SK-N-SH treated with all-trans-retinoic acid at 6 μM for 48 hours (cell line): ENCODE measurements around the gene E2F6.
A peak's percentile ranks its signal among the peaks of the same experiment; 100 is the strongest.

ENCODE experiments used
- ATAC-seq: fragments of 200-7000 bp; cut with Tn5 transposase; 3 replicates; pipeline ENCODE4 v1.9.1; 2020; ENCODE audit warnings: mild to moderate bottlenecking, moderate library complexity
- ARNTL ChIP-seq: fragments of 450-650 bp; formaldehyde crosslinking; IDR thresholded peaks from 2 replicates; pipeline ENCODE4 v1.5.0; 2020; ENCODE audit warnings: low read depth, mild to moderate bottlenecking, moderate library complexity, borderline replicate concordance
- BACH2 ChIP-seq: fragments of 250-450 bp; sonication (Bioruptor Pico); IDR thresholded peaks from 2 replicates; pipeline ENCODE4 v1.9.0; 2021; ENCODE audit warnings: mild to moderate bottlenecking, borderline replicate concordance
- CSDC2 ChIP-seq: fragments of 250-450 bp; sonication (Bioruptor Pico); IDR thresholded peaks from 2 replicates; pipeline ENCODE4 v1.5.0; 2020; ENCODE audit warnings: mild to moderate bottlenecking, moderate library complexity
- ESRRG ChIP-seq: fragments of 250-450 bp; sonication (Bioruptor Pico); IDR thresholded peaks from 2 replicates; pipeline ENCODE4 v1.6.1; 2021; ENCODE audit warnings: mild to moderate bottlenecking
- GLIS3 ChIP-seq: fragments of 250-450 bp; sonication (Bioruptor Pico); IDR thresholded peaks from 2 replicates; pipeline ENCODE4 v1.5.0; 2020; ENCODE audit warnings: mild to moderate bottlenecking, moderate library complexity
- ISL1 ChIP-seq: fragments of 250-450 bp; sonication (Bioruptor Pico); IDR thresholded peaks from 2 replicates; pipeline ENCODE4 v2.1.2; 2022; ENCODE audit warnings: mild to moderate bottlenecking, moderate library complexity
- OSR1 ChIP-seq: fragments of 250-450 bp; sonication (Bioruptor Pico); IDR thresholded peaks from 2 replicates; pipeline ENCODE4 v1.8.0; 2022; ENCODE audit warnings: moderate library complexity, mild to moderate bottlenecking, inconsistent platforms
- PPARA ChIP-seq: fragments of 250-450 bp; sonication (Bioruptor Pico); IDR thresholded peaks from 2 replicates; pipeline ENCODE4 v1.5.0; 2020; ENCODE audit warnings: mild to moderate bottlenecking, borderline replicate concordance
- RARB ChIP-seq: fragments of 250-450 bp; sonication (Bioruptor Pico); IDR thresholded peaks from 2 replicates; pipeline ENCODE4 v1.8.0; 2021; ENCODE audit warnings: mild to moderate bottlenecking, moderate library complexity
- SNAI2 ChIP-seq: fragments of 250-450 bp; sonication (Bioruptor Pico); IDR thresholded peaks from 2 replicates; pipeline ENCODE4 v1.5.0; 2020; ENCODE audit warnings: mild to moderate bottlenecking, moderate library complexity
- TCF4 ChIP-seq: fragments of 250-450 bp; sonication (Bioruptor Pico); IDR thresholded peaks from 2 replicates; pipeline ENCODE4 v1.8.0; 2021; ENCODE audit warnings: mild to moderate bottlenecking, moderate library complexity, borderline replicate concordance
- TOX ChIP-seq: fragments of 250-450 bp; sonication (Bioruptor Pico); IDR thresholded peaks from 2 replicates; pipeline ENCODE4 v1.8.0; 2021; ENCODE audit warnings: mild to moderate bottlenecking, moderate library complexity, borderline replicate concordance
- ZC3H10 ChIP-seq: fragments of 250-450 bp; sonication (Bioruptor Pico); IDR thresholded peaks from 2 replicates; pipeline ENCODE4 v1.5.1; 2021; ENCODE audit warnings: mild to moderate bottlenecking, moderate library complexity
- ZNF565 ChIP-seq: fragments of 450-650 bp; formaldehyde crosslinking; conservative IDR thresholded peaks from 2 replicates; pipeline ENCODE4 v1.5.0; 2020; ENCODE audit warnings: low read depth, mild to moderate bottlenecking, moderate library complexity
- ZNF70 ChIP-seq: fragments of 450-650 bp; formaldehyde crosslinking; IDR thresholded peaks from 2 replicates; pipeline ENCODE4 v1.5.0; 2020; ENCODE audit warnings: mild to moderate bottlenecking, moderate library complexity
- ZNF8 ChIP-seq: fragments of 450-650 bp; formaldehyde crosslinking; IDR thresholded peaks from 2 replicates; pipeline ENCODE4 v1.5.0; 2020; ENCODE audit warnings: mild to moderate bottlenecking, moderate library complexity
- TF ChIP-seq, protein P1 (sequence below): fragments of 250-450 bp; sonication (Bioruptor Pico); IDR thresholded peaks from 2 replicates; pipeline ENCODE4 v1.5.0; 2020; ENCODE audit warnings: mild to moderate bottlenecking, moderate library complexity
- TF ChIP-seq, protein P2 (sequence below): fragments of 250-450 bp; sonication (Bioruptor Pico); IDR thresholded peaks from 2 replicates; pipeline ENCODE4 v1.5.1; 2020; ENCODE audit warnings: low read depth, mild to moderate bottlenecking, moderate library complexity
- TF ChIP-seq, protein P3 (sequence below): fragments of 250-450 bp; sonication (Bioruptor Pico); IDR thresholded peaks from 2 replicates; pipeline ENCODE4 v1.8.0; 2020; ENCODE audit warnings: mild to moderate bottlenecking, moderate library complexity, borderline replicate concordance

E2F6 gene

DNA sequence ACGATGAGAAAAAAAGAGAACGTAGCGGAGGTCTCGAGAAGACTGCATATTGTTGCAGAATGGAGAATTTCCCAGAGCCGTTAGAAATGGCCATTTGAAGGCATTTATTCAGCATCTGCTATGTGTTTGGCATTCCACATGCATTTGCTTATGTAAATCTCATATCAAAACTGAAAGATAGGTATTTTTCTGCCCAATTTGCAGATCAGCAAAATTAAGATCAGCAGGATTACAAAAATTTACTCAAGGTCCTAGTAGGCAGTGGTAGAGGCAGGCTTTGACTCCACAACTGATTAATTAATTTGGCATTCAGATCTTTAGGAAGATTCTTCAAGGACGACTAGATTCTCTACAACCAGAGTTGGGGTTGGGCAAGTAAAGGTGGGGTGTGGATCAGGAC, 1.8 kb upstream of the E2F6 start:
- TF ChIP-seq ZNF565 (no peak), ZNF70 (CRISPR knock-in tag) (no peak), ISL1 (CRISPR knock-in tag) (no peak), TCF4 (no peak), CSDC2 (CRISPR knock-in tag) (no peak), TOX (CRISPR knock-in tag) (no peak)
- TF ChIP-seq, protein P1, sequence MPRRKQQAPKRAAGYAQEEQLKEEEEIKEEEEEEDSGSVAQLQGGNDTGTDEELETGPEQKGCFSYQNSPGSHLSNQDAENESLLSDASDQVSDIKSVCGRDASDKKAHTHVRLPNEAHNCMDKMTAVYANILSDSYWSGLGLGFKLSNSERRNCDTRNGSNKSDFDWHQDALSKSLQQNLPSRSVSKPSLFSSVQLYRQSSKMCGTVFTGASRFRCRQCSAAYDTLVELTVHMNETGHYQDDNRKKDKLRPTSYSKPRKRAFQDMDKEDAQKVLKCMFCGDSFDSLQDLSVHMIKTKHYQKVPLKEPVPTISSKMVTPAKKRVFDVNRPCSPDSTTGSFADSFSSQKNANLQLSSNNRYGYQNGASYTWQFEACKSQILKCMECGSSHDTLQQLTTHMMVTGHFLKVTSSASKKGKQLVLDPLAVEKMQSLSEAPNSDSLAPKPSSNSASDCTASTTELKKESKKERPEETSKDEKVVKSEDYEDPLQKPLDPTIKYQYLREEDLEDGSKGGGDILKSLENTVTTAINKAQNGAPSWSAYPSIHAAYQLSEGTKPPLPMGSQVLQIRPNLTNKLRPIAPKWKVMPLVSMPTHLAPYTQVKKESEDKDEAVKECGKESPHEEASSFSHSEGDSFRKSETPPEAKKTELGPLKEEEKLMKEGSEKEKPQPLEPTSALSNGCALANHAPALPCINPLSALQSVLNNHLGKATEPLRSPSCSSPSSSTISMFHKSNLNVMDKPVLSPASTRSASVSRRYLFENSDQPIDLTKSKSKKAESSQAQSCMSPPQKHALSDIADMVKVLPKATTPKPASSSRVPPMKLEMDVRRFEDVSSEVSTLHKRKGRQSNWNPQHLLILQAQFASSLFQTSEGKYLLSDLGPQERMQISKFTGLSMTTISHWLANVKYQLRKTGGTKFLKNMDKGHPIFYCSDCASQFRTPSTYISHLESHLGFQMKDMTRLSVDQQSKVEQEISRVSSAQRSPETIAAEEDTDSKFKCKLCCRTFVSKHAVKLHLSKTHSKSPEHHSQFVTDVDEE (CRISPR knock-in tag), result no peak
- ATAC-seq, result no peak

DNA sequence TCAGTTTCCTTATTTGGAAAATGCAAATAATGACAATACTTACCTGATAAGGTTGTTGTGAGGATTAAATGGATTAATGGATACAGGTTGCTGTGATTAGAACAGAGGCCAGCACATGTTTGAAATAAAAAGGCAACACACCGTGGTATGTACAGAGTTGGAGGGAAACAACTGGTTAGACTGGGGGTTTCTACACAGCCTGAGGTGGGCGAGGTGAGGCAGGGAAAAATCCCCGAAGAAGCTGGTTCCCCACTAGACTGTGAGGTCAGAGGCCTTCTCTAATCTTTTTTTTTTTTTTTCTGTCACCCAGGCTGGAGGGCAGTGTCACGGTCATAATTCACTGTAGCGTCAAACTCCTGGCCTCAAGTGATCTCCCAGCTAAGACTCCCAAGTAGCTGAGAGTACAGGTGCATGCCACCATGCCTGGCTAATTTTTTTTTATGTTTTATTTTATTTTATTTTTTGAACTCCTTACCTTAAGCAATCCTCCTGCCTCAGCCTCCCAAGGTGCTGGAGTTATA, 1.2 kb upstream of the E2F6 start:
- TF ChIP-seq ESRRG (no peak), ZNF565 (no peak)
- no peak for ATAC-seq

DNA sequence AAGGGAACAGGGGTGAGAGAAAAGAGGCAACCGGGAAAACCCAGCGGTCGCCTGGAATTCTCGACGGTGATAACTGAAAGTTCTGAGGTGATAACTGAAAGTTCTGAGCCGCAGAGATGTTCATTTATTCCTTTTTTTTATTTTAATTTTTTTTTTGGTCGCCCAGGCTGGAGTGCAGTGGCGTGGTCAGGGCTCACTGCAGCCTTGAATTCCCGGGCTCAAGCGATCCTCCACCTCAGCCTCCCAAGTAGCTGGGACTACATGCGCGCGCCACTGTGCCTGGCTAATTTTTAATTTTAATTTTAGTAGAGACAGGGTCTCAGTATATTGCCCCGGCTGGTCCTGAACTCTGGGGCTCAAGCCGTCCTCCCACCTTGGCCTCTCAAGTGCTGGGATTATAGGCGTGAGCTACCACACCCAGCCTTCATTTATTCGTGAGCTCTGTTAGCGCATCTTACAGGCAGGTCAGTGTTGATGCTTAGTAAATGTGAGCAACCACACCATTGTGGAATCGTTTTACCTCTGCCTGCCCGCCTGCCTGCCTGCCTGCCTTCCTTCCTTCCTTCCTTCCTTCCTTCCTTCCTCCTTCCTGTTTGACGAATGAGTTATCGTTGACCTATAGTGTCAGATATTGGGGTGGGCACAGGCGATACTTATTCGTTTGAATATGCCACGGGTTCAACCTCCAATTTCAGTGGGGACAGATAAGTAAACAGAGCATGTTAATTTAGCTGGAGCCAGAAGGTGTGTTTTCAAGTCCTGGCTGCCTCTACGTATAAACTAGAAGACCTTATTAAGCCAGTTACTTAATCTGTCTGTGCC, 557 bp upstream of the E2F6 start:
- TF ChIP-seq ZNF565 (no peak), ZNF8 (CRISPR knock-in tag) (no peak), ZC3H10 (CRISPR knock-in tag) (no peak)
- TF ChIP-seq, protein P2, sequence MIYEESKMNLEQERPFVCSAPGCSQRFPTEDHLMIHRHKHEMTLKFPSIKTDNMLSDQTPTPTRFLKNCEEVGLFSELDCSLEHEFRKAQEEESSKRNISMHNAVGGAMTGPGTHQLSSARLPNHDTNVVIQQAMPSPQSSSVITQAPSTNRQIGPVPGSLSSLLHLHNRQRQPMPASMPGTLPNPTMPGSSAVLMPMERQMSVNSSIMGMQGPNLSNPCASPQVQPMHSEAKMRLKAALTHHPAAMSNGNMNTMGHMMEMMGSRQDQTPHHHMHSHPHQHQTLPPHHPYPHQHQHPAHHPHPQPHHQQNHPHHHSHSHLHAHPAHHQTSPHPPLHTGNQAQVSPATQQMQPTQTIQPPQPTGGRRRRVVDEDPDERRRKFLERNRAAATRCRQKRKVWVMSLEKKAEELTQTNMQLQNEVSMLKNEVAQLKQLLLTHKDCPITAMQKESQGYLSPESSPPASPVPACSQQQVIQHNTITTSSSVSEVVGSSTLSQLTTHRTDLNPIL, result 0 out of 2 replicates have a peak, but pooled peaks have one; percentile 7
- ATAC-seq, result peak; percentile 66

DNA sequence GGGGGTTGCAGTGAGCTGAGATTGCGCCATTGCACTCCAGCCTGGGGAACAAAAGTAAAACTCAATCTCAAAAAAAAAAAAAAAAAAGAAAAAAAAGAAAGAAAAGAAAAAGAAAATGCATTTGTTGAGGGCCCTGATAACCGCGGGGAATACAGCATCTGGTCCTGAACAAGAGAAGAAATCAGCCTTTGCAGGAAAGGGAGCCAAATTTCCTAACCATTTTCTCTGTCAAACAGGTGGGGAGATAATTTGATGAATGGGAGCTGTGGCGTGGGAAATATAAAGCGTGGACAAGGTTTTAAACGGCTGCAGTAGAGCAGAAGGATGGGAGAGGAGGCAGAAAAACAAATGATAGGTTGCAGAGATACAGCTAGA, 864 bp downstream of the E2F6 start:
- TF ChIP-seq ZNF70 (CRISPR knock-in tag), result no peak
- TF ChIP-seq, protein P2, result no peak
- TF ChIP-seq TCF4, result no peak
- no peak for TF ChIP-seq ISL1 (CRISPR knock-in tag)
- no peak for TF ChIP-seq ESRRG
- TF ChIP-seq RARB (CRISPR knock-in tag), result no peak
- ATAC-seq, result no peak

DNA sequence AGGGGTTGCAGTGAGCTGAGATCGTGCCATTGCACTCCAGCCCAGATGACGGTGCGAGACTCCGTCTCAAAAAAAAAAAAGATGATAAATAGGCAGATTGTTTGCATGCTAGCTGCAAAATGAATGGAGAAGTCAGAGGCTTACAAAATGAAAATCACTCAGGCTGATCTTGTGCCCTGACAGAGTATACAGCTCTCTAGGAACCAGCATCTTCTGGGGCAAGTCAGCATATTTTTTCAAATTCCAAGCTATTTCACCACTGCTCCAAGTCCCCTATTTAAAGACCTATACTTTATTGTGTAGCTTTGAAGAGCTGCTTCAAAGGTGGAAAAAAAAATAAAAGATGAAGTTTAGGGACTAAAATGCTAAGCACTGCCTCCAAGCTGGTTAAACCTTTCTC, 6.1 kb downstream of the E2F6 start:
- no peak for ATAC-seq
- TF ChIP-seq OSR1 (CRISPR knock-in tag), result no peak
- no peak for TF ChIP-seq BACH2 (CRISPR knock-in tag)
- TF ChIP-seq GLIS3 (CRISPR knock-in tag), result no peak
- no peak for TF ChIP-seq TOX (CRISPR knock-in tag)
- TF ChIP-seq ARNTL (CRISPR knock-in tag), result no peak
- TF ChIP-seq PPARA (CRISPR knock-in tag), result no peak
- TF ChIP-seq CSDC2 (CRISPR knock-in tag), result no peak
- no peak for TF ChIP-seq ESRRG

DNA sequence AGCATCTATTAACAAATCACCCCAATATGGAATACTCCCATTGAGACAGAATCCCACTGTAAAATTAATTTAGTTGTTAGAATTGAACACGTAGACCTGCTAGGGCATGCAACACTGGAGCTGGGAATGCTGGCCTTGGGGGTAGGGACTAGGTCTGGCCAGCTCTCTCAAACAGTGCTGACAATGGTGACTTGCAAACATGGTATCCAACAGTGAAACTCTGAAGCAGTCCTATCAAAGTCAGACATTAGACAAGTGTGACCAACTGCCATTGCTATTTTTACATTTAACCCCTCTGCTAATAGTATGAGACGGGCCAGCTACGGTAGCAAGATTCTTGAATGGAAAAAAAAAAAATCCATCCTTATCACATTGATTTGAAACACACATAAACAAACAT, 7.2 kb downstream of the E2F6 start:
- ATAC-seq, result no peak
- no peak for TF ChIP-seq ISL1 (CRISPR knock-in tag)
- TF ChIP-seq ARNTL (CRISPR knock-in tag), result no peak
- TF ChIP-seq OSR1 (CRISPR knock-in tag), result no peak
- TF ChIP-seq SNAI2 (CRISPR knock-in tag), result no peak

DNA sequence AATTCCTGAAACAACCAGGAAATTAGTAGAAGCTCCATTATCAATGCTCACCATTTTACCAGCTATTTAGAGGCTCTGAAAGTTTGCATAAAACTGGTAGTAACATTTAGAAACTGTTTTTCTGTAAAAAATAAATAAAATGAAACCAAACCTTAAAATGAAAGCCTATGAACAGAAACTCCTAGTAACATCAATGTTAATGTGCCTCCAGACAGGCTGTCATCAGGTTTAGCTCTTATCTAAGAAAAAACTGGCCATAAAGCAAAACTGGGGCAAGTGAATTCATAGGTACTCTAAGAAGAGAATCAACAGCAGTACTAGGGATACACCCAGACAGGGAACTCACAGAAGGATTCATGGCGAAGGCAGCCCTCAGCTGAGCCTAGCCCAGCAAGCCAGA, 8.0 kb downstream of the E2F6 start:
- TF ChIP-seq PPARA (CRISPR knock-in tag) (no peak), ARNTL (CRISPR knock-in tag) (no peak), ESRRG (no peak), TCF4 (no peak), BACH2 (CRISPR knock-in tag) (no peak), ZNF565 (no peak)
- TF ChIP-seq, protein P3, sequence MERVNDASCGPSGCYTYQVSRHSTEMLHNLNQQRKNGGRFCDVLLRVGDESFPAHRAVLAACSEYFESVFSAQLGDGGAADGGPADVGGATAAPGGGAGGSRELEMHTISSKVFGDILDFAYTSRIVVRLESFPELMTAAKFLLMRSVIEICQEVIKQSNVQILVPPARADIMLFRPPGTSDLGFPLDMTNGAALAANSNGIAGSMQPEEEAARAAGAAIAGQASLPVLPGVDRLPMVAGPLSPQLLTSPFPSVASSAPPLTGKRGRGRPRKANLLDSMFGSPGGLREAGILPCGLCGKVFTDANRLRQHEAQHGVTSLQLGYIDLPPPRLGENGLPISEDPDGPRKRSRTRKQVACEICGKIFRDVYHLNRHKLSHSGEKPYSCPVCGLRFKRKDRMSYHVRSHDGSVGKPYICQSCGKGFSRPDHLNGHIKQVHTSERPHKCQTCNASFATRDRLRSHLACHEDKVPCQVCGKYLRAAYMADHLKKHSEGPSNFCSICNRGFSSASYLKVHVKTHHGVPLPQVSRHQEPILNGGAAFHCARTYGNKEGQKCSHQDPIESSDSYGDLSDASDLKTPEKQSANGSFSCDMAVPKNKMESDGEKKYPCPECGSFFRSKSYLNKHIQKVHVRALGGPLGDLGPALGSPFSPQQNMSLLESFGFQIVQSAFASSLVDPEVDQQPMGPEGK (CRISPR knock-in tag), result no peak
- ATAC-seq, result no peak
